ENCODE data around the gene IKZF1. TPM values are rescaled to one million over a fixed set of nuclear protein-coding genes. Genes with fewer than 3 reads are reported as not detected.

The IKZF1 gene
- total RNA-seq, 1 experiment from 2014 or later = 2.3 TPM

- TF ChIP-seq ARID4B (CRISPR knock-in tag; IDR thresholded peaks at IDR 0.05; ENCODE audit: borderline replicate concordance) (no peak), KAT7 (CRISPR knock-in tag; IDR thresholded peaks at IDR 0.05; ENCODE audit: borderline replicate concordance) (no peak), IRF2 (CRISPR knock-in tag; IDR thresholded peaks at IDR 0.05; ENCODE audit: borderline replicate concordance, low read depth) (no peak)
Observed at GRCh38 chr7:50295133-50295532, 9.4 kb upstream of the IKZF1 start (continued).

GRCh38 chr7:50296799-50297198 is 7.7 kb upstream of the IKZF1 start:
- DNase-seq (ENCODE audit: low spot score) (no peak), ATAC-seq (no peak)
- TF ChIP-seq PREB (CRISPR knock-in tag; IDR thresholded peaks at IDR 0.05; ENCODE audit: borderline replicate concordance) (no peak), ZNF425 (CRISPR knock-in tag; conservative IDR thresholded peaks at IDR 0.05) (no peak), CREM (CRISPR knock-in tag; IDR thresholded peaks at IDR 0.05) (no peak), ZSCAN18 (CRISPR knock-in tag; IDR thresholded peaks at IDR 0.05) (no peak), STAT6 (CRISPR knock-in tag; conservative IDR thresholded peaks at IDR 0.05; ENCODE audit: low read depth) (no peak), NFATC4 (CRISPR knock-in tag; IDR thresholded peaks at IDR 0.05) (no peak), NFYB (CRISPR knock-in tag; conservative IDR thresholded peaks at IDR 0.05; ENCODE audit: low read depth) (no peak), JUN (CRISPR knock-in tag; IDR thresholded peaks at IDR 0.05) (no peak), ZNF232 (CRISPR knock-in tag; IDR thresholded peaks at IDR 0.05) (no peak), GTF2I (CRISPR knock-in tag; conservative IDR thresholded peaks at IDR 0.05) (no peak), IRF1 (CRISPR knock-in tag; IDR thresholded peaks at IDR 0.05) (no peak), ZNF138 (CRISPR knock-in tag; conservative IDR thresholded peaks at IDR 0.05) (no peak), PRDM15 (CRISPR knock-in tag; IDR thresholded peaks at IDR 0.05) (no peak), FOXK1 (CRISPR knock-in tag; IDR thresholded peaks at IDR 0.05) (no peak), ELF4 (CRISPR knock-in tag; IDR thresholded peaks at IDR 0.05; ENCODE audit: low read depth) (no peak), USF2 (CRISPR knock-in tag; IDR thresholded peaks at IDR 0.05) (no peak)
- H3K4me1 Mint-ChIP-seq = no peaks in the 10 kb centered on the region
- peaks cover 3% of the 10 kb centered on the region; the same call in 1 of the 2 replicates for H3K27me3 Mint-ChIP-seq (ENCODE audit: low read depth)
- no peaks in the 10 kb centered on the region for H3K9me3 Mint-ChIP-seq
- H3K36me3 Mint-ChIP-seq = no peaks in the 10 kb centered on the region
- no peak overlapping the region for H3K4me3 Mint-ChIP-seq
- no peak overlapping the region for H3K27ac Mint-ChIP-seq
- POLR2A ChIA-PET = no interaction called here
- CTCF ChIA-PET = no interaction called here

All from WTC11 (cell line).